Smooth muscle cell (in vitro differentiated cells): ENCODE results near the gene FUCA1. TPM values are rescaled to one million over a fixed set of nuclear protein-coding genes. Genes with fewer than 3 reads are reported as not detected.
A peak's percentile ranks its signal among the peaks of the same experiment; 100 is the strongest.

ENCODE experiments used
- DNase-seq: peaks from one replicate; lab custom pipeline; 2025; ENCODE audit not compliant: unreplicated experiment; lab: John Stamatoyannopoulos, UW
- H2AFZ ChIP-seq: fragments of 200-600 bp; sonication (generic); 2 replicates; pipeline ENCODE4 v1.6.0; 2016; ENCODE audit warnings: antibody characterized with exemption, low read depth, mild to moderate bottlenecking
- H3F3A ChIP-seq: fragments of 200-600 bp; sonication (generic); 2 replicates; pipeline ENCODE4 v1.6.0; 2017; ENCODE audit warnings: antibody characterized with exemption, low read depth
- H3K27ac ChIP-seq: fragments of 200-600 bp; sonication (generic); 2 replicates; pipeline ENCODE4 v1.5.1; 2016; ENCODE audit warnings: low read depth, mild to moderate bottlenecking
- H3K27me3 ChIP-seq: fragments of 200-600 bp; sonication (generic); 2 replicates; pipeline ENCODE4 v1.6.1; 2016; ENCODE audit warnings: low read depth, mild to moderate bottlenecking
- H3K36me3 ChIP-seq: fragments of 200-600 bp; sonication (generic); 2 replicates; pipeline ENCODE4 v1.5.1; 2016; ENCODE audit warnings: low read depth
- H3K4me1 ChIP-seq: fragments of 200-600 bp; sonication (generic); 2 replicates; pipeline ENCODE4 v1.5.1; 2016; ENCODE audit warnings: low read depth
- H3K4me2 ChIP-seq: fragments of 200-600 bp; sonication (generic); 2 replicates; pipeline ENCODE4 v1.6.0; 2016; ENCODE audit warnings: mild to moderate bottlenecking
- H3K4me3 ChIP-seq: fragments of 200-600 bp; sonication (generic); 2 replicates; pipeline ENCODE4 v1.5.1; 2016; ENCODE audit warnings: mild to moderate bottlenecking
- H3K79me2 ChIP-seq: fragments of 200-600 bp; sonication (generic); 2 replicates; pipeline ENCODE4 v1.6.0; 2016; ENCODE audit warnings: low read depth, mild to moderate bottlenecking
- H3K9ac ChIP-seq: fragments of 200-600 bp; sonication (generic); 2 replicates; pipeline ENCODE4 v1.6.0; 2016; ENCODE audit warnings: low read depth
- H3K9me3 ChIP-seq: fragments of 200-600 bp; sonication (generic); replicated peaks from 2 replicates; pipeline ENCODE4 v1.5.1; 2016; ENCODE audit warnings: low read depth
- H4K20me1 ChIP-seq: fragments of 200-600 bp; sonication (generic); 2 replicates; pipeline ENCODE4 v1.6.0; 2016; ENCODE audit warnings: low read depth
- CTCF ChIP-seq: fragments of 200-600 bp; sonication (generic); IDR thresholded peaks from 2 replicates; pipeline ENCODE4 v1.5.1; 2017; ENCODE audit warnings: borderline replicate concordance, mild to moderate bottlenecking, antibody characterized with exemption; ENCODE audit not compliant: insufficient read depth, poor library complexity, severe bottlenecking
- WGBS: methylation state at CpG from one replicate; pipeline ENCODE4 v1.1.7; 2016; ENCODE audit warnings: low lambda C conversion rate; 5-methylcytosine and 5-hydroxymethylcytosine counted together
- polyA plus RNA-seq: library from polyadenylated mRNA; unstranded; fragments of >200 nt; fragmentation: Nextera tagmentation; extraction: Ambion mirVana; gene quantifications from 2 replicates; pipeline ENCODE4 v1.2.1, GENCODE V29; 2016
- total RNA-seq: library from RNA; depleted of rRNA; stranded (reverse); fragments of >200 nt; gene quantifications from 2 replicates; pipeline ENCODE4 v1.2.3, GENCODE V29; 2014

Gene FUCA1
- total and polyA plus RNA-seq, 2 experiments from 2014 or later, result 10.4 to 19.0 TPM

GRCh38 chr1:23816361-23816760 lies 51.7 kb downstream of the FUCA1 start:
- Histone ChIP-seq H3K79me2 (no peaks in the 10 kb centered on the region), H3F3A (no peaks in the 10 kb centered on the region), H3K4me2 (no peak overlapping the region), H3K9ac (no peak overlapping the region), H4K20me1 (no peaks in the 10 kb centered on the region), H2AFZ (no peak overlapping the region), H3K27me3 (no peaks in the 10 kb centered on the region), H3K36me3 (peaks cover 7% of the 10 kb centered on the region), H3K4me1 (no peaks in the 10 kb centered on the region), H3K9me3 (no peaks in the 10 kb centered on the region), H3K27ac (no peak overlapping the region), H3K4me3 (no peak overlapping the region)
- no peak for TF ChIP-seq CTCF
- DNase-seq, result no peak
- WGBS, result 99% methylated on average over 3 of the region's 3 CpGs

GRCh38 chr1:23814016-23814415 lies 54.1 kb downstream of the FUCA1 start:
- DNase-seq, result no peak
- Histone ChIP-seq H3K4me1 (no peaks in the 10 kb centered on the region), H3K27me3 (no peaks in the 10 kb centered on the region), H3K36me3 (peaks cover 7% of the 10 kb centered on the region), H3K9me3 (no peaks in the 10 kb centered on the region), H3K9ac (no peak overlapping the region), H3F3A (no peaks in the 10 kb centered on the region), H3K4me2 (no peak overlapping the region), H4K20me1 (no peaks in the 10 kb centered on the region), H2AFZ (no peak overlapping the region), H3K27ac (no peak overlapping the region), H3K79me2 (no peaks in the 10 kb centered on the region), H3K4me3 (no peak overlapping the region)
- no peak for TF ChIP-seq CTCF
- 92% methylated on average over 4 of the region's 4 CpGs for WGBS

- Histone ChIP-seq H3K79me2 (no peaks in the 10 kb centered on the region), H2AFZ (no peak overlapping the region), H3K27ac (no peak overlapping the region), H3F3A (no peaks in the 10 kb centered on the region), H3K36me3 (peaks cover 7% of the 10 kb centered on the region), H4K20me1 (no peaks in the 10 kb centered on the region), H3K4me3 (no peak overlapping the region), H3K9me3 (no peaks in the 10 kb centered on the region), H3K9ac (no peak overlapping the region), H3K4me2 (no peak overlapping the region), H3K27me3 (no peaks in the 10 kb centered on the region), H3K4me1 (no peaks in the 10 kb centered on the region)
- 81% methylated on average over 3 of the region's 3 CpGs for whole genome bisulfite sequencing
- DNase-seq, result no peak
- peak; percentile 51 for TF ChIP-seq CTCF
These were observed 57.1 kb downstream of the FUCA1 start for GRCh38 chr1:23810818-23811540.

GRCh38 chr1:23809751-23810171 lies 58.3 kb downstream of the FUCA1 start:
- H3K9me3 ChIP-seq, result no peaks in the 10 kb centered on the region
- H4K20me1 ChIP-seq, result no peaks in the 10 kb centered on the region
- H3F3A ChIP-seq, result no peaks in the 10 kb centered on the region
- no peak overlapping the region for H3K4me2 ChIP-seq
- H2AFZ ChIP-seq, result no peak overlapping the region
- H3K4me3 ChIP-seq, result no peak overlapping the region
- H3K27me3 ChIP-seq, result no peaks in the 10 kb centered on the region
- H3K79me2 ChIP-seq, result no peaks in the 10 kb centered on the region
- WGBS, result 29% methylated on average over 6 of the region's 6 CpGs
- no peak for DNase-seq
- H3K9ac ChIP-seq, result no peak overlapping the region
- no peaks in the 10 kb centered on the region for H3K4me1 ChIP-seq
- H3K36me3 ChIP-seq, result peaks cover 7% of the 10 kb centered on the region
- peak; percentile 54 for TF ChIP-seq CTCF
- H3K27ac ChIP-seq, result no peak overlapping the region
